ENCODE measurements around the gene ZNF197.
"Not testable (repeated sequence)": the region's sequence is repeated elsewhere in the genome, so short reads cannot be mapped to it uniquely, and the experiment has no call there.

Gene ZNF197

DNA sequence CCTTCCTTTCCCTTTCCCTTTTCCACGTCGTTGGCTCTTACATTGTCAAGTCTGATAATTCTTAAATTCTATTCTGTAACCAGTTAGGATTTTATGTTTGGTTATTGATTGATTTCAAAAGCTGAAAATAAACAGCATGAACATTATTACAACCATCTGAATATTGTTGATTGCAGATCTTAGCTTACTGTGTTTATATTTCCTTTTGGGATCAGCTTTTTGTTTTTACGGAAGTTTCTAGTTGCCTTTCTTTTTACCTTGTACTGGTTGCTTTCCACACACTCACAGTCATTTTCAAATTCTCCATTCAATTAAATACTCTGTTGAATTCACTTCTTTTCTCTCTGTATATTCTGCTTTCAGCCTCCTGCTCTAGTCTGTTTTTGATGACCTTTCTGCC, 40.3 kb downstream of the ZNF197 start:
- no peak for DNase-seq (ENCODE audit: low read depth)

DNA sequence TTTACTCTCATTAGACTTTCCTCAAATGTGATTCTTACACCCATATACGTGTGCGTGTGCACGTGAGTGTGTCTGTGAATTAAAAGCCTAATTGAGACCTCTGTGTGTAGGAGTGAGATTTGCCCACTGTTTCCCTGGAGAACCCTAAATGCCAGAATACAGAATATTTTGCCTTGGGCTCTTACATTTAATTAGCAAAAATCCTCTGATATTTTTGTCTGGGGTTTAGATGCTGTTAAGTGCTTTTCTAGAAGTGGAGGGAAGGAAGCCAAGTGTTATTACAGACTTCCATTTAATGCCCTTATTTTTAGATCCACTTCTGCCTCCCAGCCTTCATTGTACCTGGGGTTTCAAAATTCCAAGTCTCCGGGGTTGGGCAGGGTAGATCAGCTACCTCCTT, 41.5 kb downstream of the ZNF197 start:
- no peak for DNase-seq (ENCODE audit: low read depth)

DNA sequence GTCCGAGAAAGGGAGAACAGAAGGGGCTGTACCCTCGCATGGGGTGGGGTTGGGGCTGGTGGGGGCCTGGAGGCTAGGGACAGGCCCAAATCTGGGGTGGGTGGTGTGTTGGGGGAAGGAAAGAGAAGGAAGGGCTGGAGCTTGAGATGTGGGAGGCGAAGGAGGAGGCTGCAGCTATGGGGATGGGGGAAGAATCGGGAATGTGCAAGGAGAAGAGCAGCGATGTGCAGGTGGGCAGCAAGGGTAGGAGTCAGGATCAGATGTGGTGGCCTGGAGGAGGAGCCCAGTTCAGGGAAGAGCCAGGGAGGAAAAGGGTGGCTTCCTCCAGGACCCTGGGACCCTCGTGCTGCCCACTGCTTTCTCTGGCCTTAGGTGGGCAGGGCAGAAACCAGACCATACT, 44.9 kb downstream of the ZNF197 start:
- no peak for DNase-seq (ENCODE audit: low read depth)

DNA sequence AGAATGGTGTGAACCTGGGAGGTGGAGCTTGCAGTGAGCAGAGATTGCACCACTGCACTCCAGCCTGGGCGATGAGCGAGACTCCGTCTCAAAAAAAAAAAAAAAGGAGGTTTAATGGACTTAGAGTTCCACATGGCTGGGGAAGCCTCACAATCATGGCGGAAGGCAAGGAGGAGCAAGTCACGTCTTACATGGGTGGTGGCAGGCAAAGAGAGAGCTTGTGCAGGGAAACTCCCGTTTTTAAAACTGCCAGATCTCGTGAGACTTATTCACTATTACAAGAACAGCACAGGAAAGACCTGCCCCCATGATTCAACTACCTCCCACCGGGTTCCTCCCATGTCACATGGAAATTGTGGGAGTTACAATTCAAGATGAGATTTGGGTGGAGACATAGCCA, 48.6 kb downstream of the ZNF197 start:
- DNase-seq (ENCODE audit: low read depth) = not testable (repeated sequence)

DNA sequence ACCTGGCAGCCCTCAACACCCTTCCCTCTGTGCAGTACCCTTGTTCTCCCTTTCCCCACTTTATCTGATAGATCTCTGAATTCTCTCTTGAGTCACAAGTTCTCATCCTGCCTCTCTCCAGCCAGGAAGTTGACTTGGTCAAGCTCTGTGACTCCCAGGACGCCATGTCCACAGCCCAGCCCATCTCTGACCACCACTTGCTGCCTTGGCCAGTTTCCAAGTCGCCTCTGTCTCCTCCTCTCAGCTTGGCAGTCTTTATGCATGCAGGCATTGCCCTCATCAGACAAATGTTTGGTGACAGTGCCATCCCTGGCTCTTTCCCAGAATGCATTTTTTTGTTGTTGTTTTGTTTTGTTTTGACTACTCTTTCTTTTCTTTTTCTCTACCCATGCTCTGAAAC, 49.4 kb downstream of the ZNF197 start:
- DNase-seq (ENCODE audit: low read depth) = no peak

DNA sequence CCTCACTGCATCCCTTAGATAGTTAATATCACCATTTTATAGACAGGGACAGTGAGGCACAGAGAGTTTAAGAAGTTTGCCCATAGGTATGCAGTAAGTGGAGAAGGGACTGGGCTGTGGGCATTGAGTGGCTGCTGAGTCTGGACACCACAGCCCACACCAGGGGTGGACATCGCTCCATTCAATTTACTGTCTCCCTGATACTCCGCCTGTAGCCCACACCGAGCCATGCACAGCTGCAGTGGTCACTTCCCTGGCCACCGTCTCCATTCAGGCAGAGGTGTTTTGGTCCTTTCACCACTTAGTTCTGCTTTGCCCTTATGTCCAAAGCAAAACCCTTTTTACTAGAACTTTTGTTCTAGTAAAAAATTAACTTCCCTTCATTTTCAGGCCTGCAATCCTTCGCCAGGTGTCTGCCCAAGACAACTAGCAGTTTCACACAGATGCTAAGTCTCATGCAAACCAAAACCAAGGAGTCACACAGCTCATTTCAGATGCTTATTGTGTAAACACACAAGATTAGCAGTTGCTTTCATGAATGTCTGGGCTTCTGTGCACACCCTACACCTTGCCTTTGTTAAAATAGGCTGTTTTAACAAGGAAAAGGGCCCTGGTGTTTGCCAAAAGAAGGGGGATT, 53.8 kb downstream of the ZNF197 start:
- DNase-seq (ENCODE audit: low read depth) = no peak

DNA sequence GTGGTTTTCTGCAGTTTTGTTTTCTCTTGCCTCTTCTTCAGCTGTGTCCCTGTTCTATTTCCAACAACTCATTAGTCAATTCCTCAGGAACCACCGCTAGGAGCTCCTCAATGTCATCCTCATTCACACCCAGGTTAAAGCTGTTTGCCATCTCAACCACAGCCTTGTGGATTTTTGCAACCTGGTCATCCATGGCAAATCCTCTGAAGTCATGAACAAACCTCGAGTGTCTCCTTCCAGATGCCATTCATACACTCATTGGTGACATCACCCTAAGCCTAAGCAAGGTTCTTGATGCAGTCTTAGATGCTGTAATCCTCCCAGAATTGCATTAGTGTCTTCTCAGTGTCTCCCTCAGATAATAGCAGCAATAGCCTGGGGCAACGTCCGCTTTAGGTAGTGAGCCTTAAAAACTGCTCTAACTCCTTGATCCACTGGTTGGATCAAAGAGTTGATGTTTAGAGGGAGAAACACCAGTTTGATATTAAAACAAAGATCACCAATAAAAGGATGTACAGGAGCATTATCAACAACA, 56.2 kb downstream of the ZNF197 start:
- no peak for DNase-seq (ENCODE audit: low read depth)

DNA sequence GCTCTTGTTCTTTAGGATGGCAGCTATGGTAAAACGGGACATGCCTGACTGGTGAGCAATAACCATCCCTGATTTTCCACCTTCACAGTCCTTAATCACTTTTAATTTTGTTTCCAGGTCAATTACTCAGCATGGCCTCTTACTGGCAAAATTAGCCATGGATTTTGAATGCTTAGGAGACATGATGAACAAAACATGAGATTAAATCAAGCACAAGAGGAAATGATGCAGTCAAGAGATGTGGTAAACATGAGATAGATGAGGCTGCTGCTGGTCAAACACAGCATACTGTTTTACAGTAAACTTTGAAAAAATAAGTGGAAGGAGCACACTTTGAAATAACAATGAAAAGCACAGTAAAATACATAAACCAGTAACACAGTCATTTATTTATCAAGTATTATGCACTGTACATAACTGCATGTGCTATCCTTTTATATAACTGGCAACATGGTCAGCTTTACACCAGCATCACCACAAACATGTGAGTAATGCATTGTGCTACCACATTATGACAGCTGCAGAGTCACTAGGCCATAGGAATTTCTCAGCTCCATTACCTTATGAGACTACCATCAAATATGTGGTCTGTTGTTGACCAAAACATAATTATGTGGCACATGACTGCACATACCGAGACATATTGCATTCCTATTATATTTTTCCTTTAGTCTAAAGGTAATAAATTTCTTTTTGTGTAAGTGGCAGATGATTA, 57.5 kb downstream of the ZNF197 start:
- no peak for DNase-seq (ENCODE audit: low read depth)

DNA sequence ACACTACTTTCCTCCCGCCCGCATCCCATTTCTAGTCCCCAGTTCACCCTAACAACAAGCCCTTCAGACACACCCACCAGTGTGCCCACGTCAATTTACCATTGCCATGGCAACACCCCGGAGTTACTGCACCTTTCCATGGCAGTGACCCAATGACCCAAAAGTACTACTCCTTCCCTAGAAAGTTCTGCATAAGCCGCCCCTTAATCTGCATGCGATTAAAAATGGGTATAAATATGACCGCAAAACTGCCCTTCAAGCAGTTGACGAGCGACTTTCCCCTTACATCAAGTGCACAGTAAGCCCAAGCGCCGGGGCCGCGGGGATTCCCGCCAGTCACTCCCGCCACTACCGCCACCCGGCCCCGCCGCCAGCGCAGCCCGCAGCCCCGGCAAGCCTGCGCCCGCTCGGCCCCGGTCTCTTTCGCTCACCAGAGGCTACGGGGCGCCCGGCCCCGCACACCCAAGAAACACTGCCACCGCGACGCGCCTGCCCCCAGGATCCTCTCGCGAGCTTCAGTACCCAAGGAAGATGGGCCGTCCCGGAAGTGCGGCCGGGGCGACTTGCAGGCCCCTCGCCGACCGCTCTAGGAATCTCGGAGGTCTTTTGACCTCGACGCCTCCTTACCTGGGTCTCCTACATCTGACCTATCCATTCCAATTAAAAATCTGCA, 60.4 kb downstream of the ZNF197 start:
- peak; percentile 14 for DNase-seq (ENCODE audit: low read depth)

DNA sequence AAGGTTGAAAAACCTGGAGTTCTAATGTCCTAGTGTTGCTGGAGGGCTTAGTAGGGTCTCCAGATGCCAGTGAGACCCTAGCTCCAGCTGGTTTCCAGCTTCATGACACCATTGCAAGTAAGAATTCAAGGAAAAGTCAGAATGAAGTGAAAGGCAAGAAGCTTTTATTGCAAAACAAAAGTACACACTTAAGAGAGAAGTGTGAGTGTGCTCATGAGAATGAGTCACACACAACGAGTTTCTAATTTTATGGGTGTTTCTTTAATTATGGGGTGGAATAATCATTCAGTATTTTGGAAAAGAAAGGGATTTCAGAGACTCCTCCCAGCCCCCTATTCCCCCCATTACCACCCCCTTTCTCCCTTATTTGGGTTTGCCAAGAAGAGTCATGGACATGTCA, 63.1 kb downstream of the ZNF197 start:
- DNase-seq (ENCODE audit: low read depth) = no peak
